Mesenchymal stem cell (in vitro differentiated cells and primary cell): ENCODE data around the gene SCFD2.
A peak's percentile ranks its signal among the peaks of the same experiment; 100 is the strongest.

Experiments
- DNase-seq: peaks from one replicate; pipeline ENCODE4 v3.0.0-alpha.2; 2013
- H2AFZ ChIP-seq: one replicate; pipeline ENCODE4 v1.6.1; 2013; ENCODE audit warnings: low read depth, mild to moderate bottlenecking, control low read depth, inconsistent platforms, low read length, moderate library complexity
- H2AK5ac ChIP-seq: 2 replicates; pipeline ENCODE4 v1.6.1; 2013; ENCODE audit warnings: low read length, moderate library complexity, mild to moderate bottlenecking, inconsistent platforms; ENCODE audit not compliant: severe bottlenecking
- H2BK120ac ChIP-seq: one replicate; pipeline ENCODE4 v1.6.1; 2013; ENCODE audit warnings: low read depth, mild to moderate bottlenecking, inconsistent platforms, low read length, moderate library complexity
- H2BK12ac ChIP-seq, 2 experiments: one replicate each; pipeline ENCODE4 v1.6.1; 2013; ENCODE audit warnings: inconsistent platforms in 2 of 2, low read length in 2 of 2, mild to moderate bottlenecking in 2 of 2, moderate library complexity in 2 of 2, control low read depth in 1 of 2
- H2BK15ac ChIP-seq: one replicate; pipeline ENCODE4 v1.6.1; 2013; ENCODE audit warnings: mild to moderate bottlenecking, low read depth, inconsistent platforms; ENCODE audit not compliant: poor library complexity, severe bottlenecking
- H2BK5ac ChIP-seq: 2 replicates; pipeline ENCODE4 v1.6.1; 2013; ENCODE audit warnings: low read depth, mild to moderate bottlenecking, low read length, control low read depth, inconsistent platforms; ENCODE audit not compliant: poor library complexity, severe bottlenecking
- H3K14ac ChIP-seq, 2 experiments: one replicate each; pipeline ENCODE4 v1.6.1; 2013; ENCODE audit warnings: inconsistent platforms in 2 of 2, low read length in 2 of 2, control low read depth in 1 of 2, mild to moderate bottlenecking in 1 of 2, moderate library complexity in 1 of 2
- H3K18ac ChIP-seq, 2 experiments: one replicate each; pipeline ENCODE4 v1.6.1; 2013; ENCODE audit warnings: inconsistent platforms in 2 of 2, low read length in 2 of 2, control low read depth in 1 of 2, low read depth in 1 of 2, mild to moderate bottlenecking in 1 of 2
- H3K23ac ChIP-seq, 2 experiments: one replicate each; pipeline ENCODE4 v1.6.1; 2013; ENCODE audit warnings: inconsistent platforms in 2 of 2, low read length in 2 of 2, mild to moderate bottlenecking in 2 of 2, moderate library complexity in 2 of 2, control low read depth in 1 of 2
- H3K27ac ChIP-seq: 2 replicates; pipeline ENCODE4 v1.5.1; 2013; ENCODE audit warnings: mild to moderate bottlenecking, moderate library complexity, low read length, control low read depth, inconsistent platforms; ENCODE audit not compliant: poor library complexity, severe bottlenecking
- H3K27me3 ChIP-seq, 2 experiments: 2 replicates each; pipeline versions ENCODE4 v1.6.1 to v1.7.0; 2013; ENCODE audit warnings: low read length in 2 of 2, mild to moderate bottlenecking in 2 of 2, moderate library complexity in 2 of 2, control low read depth in 1 of 2, inconsistent platforms in 1 of 2; ENCODE audit not compliant: control insufficient read depth in 1 of 2, insufficient read depth in 1 of 2
- H3K36me3 ChIP-seq, 2 experiments: 2 replicates each; pipeline versions ENCODE4 v1.6.1 to v1.7.0; 2013; ENCODE audit warnings: low read length in 2 of 2, control low read depth in 1 of 2, inconsistent platforms in 1 of 2, low read depth in 1 of 2, mild to moderate bottlenecking in 1 of 2; ENCODE audit not compliant: insufficient read depth in 2 of 2, control insufficient read depth in 1 of 2
- H3K4ac ChIP-seq, 2 experiments: one replicate each; pipeline ENCODE4 v1.6.1; 2013; ENCODE audit warnings: inconsistent platforms in 2 of 2, low read length in 2 of 2, mild to moderate bottlenecking in 2 of 2, moderate library complexity in 2 of 2, control low read depth in 1 of 2, low read depth in 1 of 2
- H3K4me1 ChIP-seq: 2 replicates; pipeline ENCODE4 v1.6.1; 2013; ENCODE audit warnings: low read depth, low read length, control low read depth; ENCODE audit not compliant: control insufficient read depth, insufficient read depth
- H3K4me2 ChIP-seq: 2 replicates; pipeline ENCODE4 v1.6.1; 2013; ENCODE audit warnings: low read length, mild to moderate bottlenecking, inconsistent platforms; ENCODE audit not compliant: poor library complexity, severe bottlenecking
- H3K4me3 ChIP-seq, 2 experiments: 2 replicates each; pipeline versions ENCODE4 v1.5.1 to v1.7.0; 2013; ENCODE audit warnings: low read length in 2 of 2, mild to moderate bottlenecking in 2 of 2, control low read depth in 1 of 2, low read depth in 1 of 2; ENCODE audit not compliant: insufficient read depth in 1 of 2
- H3K79me1 ChIP-seq: replicated peaks from 2 replicates; pipeline ENCODE4 v1.6.1; 2013; ENCODE audit warnings: mild to moderate bottlenecking, control low read depth, low read length, inconsistent platforms; ENCODE audit not compliant: poor library complexity, severe bottlenecking
- H3K9ac ChIP-seq: 2 replicates; pipeline ENCODE4 v1.7.0; 2013; ENCODE audit warnings: mild to moderate bottlenecking, low read length, moderate library complexity
- H3K9me3 ChIP-seq: 2 replicates; pipeline ENCODE4 v1.7.0; 2013; ENCODE audit warnings: mild to moderate bottlenecking, low read length; ENCODE audit not compliant: control insufficient read depth
- H4K8ac ChIP-seq: one replicate; pipeline ENCODE4 v1.6.1; 2013; ENCODE audit warnings: inconsistent platforms, mild to moderate bottlenecking, low read length, moderate library complexity
- H4K91ac ChIP-seq: one replicate; pipeline ENCODE4 v1.6.1; 2013; ENCODE audit warnings: mild to moderate bottlenecking, low read length, inconsistent platforms
- WGBS: methylation state at CpG from one replicate; pipeline ENCODE4 v1.1.7; 2013; ENCODE audit warnings: mixed read lengths; 5-methylcytosine and 5-hydroxymethylcytosine counted together

The SCFD2 gene

DNA sequence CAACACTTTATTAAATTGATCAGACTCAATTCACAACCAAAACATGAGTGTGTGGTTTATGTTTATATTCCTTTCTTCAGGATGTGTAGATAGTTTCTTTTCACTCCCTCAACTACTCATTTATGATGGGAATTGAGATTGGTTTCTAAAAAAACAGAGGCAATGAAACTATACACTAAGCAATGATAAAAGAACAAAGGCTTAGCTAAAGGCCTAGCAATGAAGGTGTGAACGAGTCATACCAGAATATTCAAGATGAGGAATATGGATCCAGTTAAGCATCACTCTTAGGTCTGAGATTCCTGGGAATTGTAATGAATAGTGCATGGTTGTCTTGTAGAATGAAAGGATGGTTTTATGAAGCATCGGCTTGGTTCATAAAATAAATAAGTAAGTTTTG, 521.3 kb downstream of the SCFD2 start:
- Histone ChIP-seq H3K4me1 (no peaks in the 10 kb centered on the region), H4K91ac (no peak overlapping the region), H3K4ac (no peak overlapping the region), H2AFZ (no peak overlapping the region), H3K36me3 (no peaks in the 10 kb centered on the region), H3K79me1 (no peaks in the 10 kb centered on the region), H3K27me3 (peaks cover 0 to 5% of the 10 kb centered on the region in 2 experiments), H2BK5ac (no peak overlapping the region), H3K9me3 (no peaks in the 10 kb centered on the region), H4K8ac (no peak overlapping the region), H3K23ac (no peak overlapping the region), H3K9ac (no peak overlapping the region), H2AK5ac (no peak overlapping the region), H3K18ac (no peak overlapping the region), H3K4me3 (no peak overlapping the region), H3K4me2 (no peak overlapping the region), H2BK15ac (no peak overlapping the region), H2BK12ac (no peak overlapping the region), H3K14ac (no peak overlapping the region), H2BK120ac (no peak overlapping the region), H3K27ac (no peak overlapping the region)
- DNase-seq = no peak
- 97% methylated on average over 2 of the region's 2 CpGs for WGBS

DNA sequence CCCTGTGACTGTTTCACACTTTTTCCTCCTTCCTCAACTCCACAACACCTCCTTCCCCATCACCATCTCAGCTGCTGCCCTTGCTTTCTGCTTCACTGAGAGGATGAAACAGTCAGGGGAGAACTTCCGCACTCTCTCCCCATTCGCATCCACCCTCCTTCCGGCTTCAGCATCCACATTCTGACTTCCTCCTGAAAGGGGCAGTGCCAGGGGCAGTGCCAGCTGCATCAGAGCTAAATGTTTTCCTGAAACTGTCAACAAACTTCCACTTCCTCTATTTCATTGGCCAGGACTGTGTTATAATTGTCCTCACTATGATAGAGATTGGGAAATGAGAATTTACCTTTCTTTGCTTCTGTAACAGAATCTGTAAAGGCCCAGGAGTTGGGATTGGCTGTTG, 521.9 kb downstream of the SCFD2 start:
- no peak overlapping the region for H2BK15ac ChIP-seq
- H3K4ac ChIP-seq = no peak overlapping the region
- peak overlapping the region in 1 of 2 experiments; percentile 9 for H3K23ac ChIP-seq
- H2AK5ac ChIP-seq = no peak overlapping the region
- H3K27me3 ChIP-seq = peaks cover 0 to 5% of the 10 kb centered on the region in 2 experiments
- no peak overlapping the region for H3K9ac ChIP-seq
- H2BK5ac ChIP-seq = no peak overlapping the region
- no peak overlapping the region for H3K18ac ChIP-seq
- no peaks in the 10 kb centered on the region for H3K79me1 ChIP-seq
- H3K27ac ChIP-seq = no peak overlapping the region
- WGBS = 100% methylated on average over 3 of the region's 3 CpGs
- no peak overlapping the region for H2BK12ac ChIP-seq
- H3K4me2 ChIP-seq = no peak overlapping the region
- no peak overlapping the region for H4K91ac ChIP-seq
- H2AFZ ChIP-seq = no peak overlapping the region
- no peaks in the 10 kb centered on the region for H3K9me3 ChIP-seq
- no peak overlapping the region for H3K14ac ChIP-seq
- no peak overlapping the region for H4K8ac ChIP-seq
- H3K36me3 ChIP-seq = no peaks in the 10 kb centered on the region
- DNase-seq = no peak
- H2BK120ac ChIP-seq = no peak overlapping the region
- no peaks in the 10 kb centered on the region for H3K4me1 ChIP-seq
- H3K4me3 ChIP-seq = no peak overlapping the region

DNA sequence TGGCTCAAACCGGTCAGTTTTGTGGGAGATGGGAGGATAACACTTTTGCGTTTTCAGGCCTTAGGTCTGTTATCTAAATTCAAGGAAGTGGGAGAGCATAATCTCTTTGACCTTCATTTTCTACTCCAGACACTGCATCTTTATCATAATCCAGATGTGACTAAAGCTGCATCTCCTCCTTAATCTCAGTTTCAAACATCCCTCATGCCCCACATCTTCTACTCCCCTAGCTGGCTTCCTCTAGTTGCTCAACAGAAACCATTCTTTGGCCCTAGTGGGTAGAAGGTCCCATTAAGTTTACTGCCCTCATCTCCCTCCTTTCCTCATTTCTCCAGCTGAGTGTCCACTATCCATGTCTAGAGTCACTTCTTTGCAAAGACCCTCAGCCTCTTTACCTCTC, 522.5 kb downstream of the SCFD2 start:
- H3K27ac ChIP-seq = no peak overlapping the region
- no peak for DNase-seq

DNA sequence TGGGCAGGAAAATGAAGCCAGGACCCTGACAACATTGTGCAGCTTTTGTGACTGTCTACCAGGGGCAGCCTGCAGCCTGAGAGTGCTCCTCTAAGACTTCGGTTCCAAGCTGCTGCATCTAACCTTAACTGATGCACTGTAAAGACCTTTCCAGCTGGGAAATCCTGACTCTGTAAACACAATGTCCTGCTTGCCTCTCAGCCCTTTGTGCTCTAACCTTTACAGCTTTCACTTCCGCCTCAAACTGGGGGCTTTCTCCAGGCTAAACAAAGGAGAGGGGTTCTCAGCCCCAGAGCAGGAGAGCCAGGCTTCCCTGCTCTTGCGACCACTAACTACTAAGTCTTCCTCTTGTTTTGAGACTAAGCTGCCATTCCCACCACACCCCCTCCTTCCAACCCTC, 523.1 kb downstream of the SCFD2 start:
- H3K14ac ChIP-seq = no peak overlapping the region
- H3K18ac ChIP-seq = no peak overlapping the region
- H4K91ac ChIP-seq = no peak overlapping the region
- no peak overlapping the region for H3K4ac ChIP-seq
- H2AFZ ChIP-seq = no peak overlapping the region
- WGBS = 53% methylated on average over 3 of the region's 3 CpGs
- H3K79me1 ChIP-seq = no peaks in the 10 kb centered on the region
- H2BK12ac ChIP-seq = no peak overlapping the region
- H3K27me3 ChIP-seq = peaks cover 0 to 5% of the 10 kb centered on the region in 2 experiments
- no peak overlapping the region for H3K27ac ChIP-seq
- no peak overlapping the region for H2BK120ac ChIP-seq
- no peak for DNase-seq
- H3K4me2 ChIP-seq = no peak overlapping the region
- H2BK5ac ChIP-seq = no peak overlapping the region
- H2BK15ac ChIP-seq = no peak overlapping the region
- no peaks in the 10 kb centered on the region for H3K9me3 ChIP-seq
- H3K9ac ChIP-seq = no peak overlapping the region
- H3K23ac ChIP-seq = no peak overlapping the region
- H4K8ac ChIP-seq = no peak overlapping the region
- peaks cover 7% of the 10 kb centered on the region for H3K4me1 ChIP-seq
- H3K4me3 ChIP-seq = no peak overlapping the region
- no peak overlapping the region for H2AK5ac ChIP-seq
- H3K36me3 ChIP-seq = no peaks in the 10 kb centered on the region

More for the DNA sequence above, 522.5 kb downstream of the SCFD2 start:
- H3K18ac ChIP-seq = no peak overlapping the region
- WGBS = 88% methylated on average over 2 of the region's 2 CpGs
- no peak overlapping the region for H2BK12ac ChIP-seq
- H2BK120ac ChIP-seq = no peak overlapping the region
- no peak overlapping the region for H3K4me3 ChIP-seq
- no peak overlapping the region for H3K9ac ChIP-seq
- no peak overlapping the region for H2AK5ac ChIP-seq
- H2AFZ ChIP-seq = no peak overlapping the region
- H3K4ac ChIP-seq = no peak overlapping the region
- H2BK15ac ChIP-seq = no peak overlapping the region
- H2BK5ac ChIP-seq = no peak overlapping the region
- H3K4me2 ChIP-seq = no peak overlapping the region
- peaks cover 5% of the 10 kb centered on the region for H3K4me1 ChIP-seq
- H3K27me3 ChIP-seq = peaks cover 0 to 5% of the 10 kb centered on the region in 2 experiments
- no peaks in the 10 kb centered on the region for H3K79me1 ChIP-seq
- H3K36me3 ChIP-seq = no peaks in the 10 kb centered on the region
- no peak overlapping the region for H4K91ac ChIP-seq
- no peak overlapping the region for H3K14ac ChIP-seq
- no peak overlapping the region for H4K8ac ChIP-seq
- no peaks in the 10 kb centered on the region for H3K9me3 ChIP-seq
- no peak overlapping the region for H3K23ac ChIP-seq
